ENCODE data around the gene VWA7. TPM values are rescaled to one million over a fixed set of nuclear protein-coding genes. Genes with fewer than 3 reads are reported as not detected.
A peak's percentile ranks its signal among the peaks of the same experiment; 100 is the strongest.

Gene VWA7
- total RNA-seq, 4 donors from 2014 or later: 0.22 to 0.80 (median 0.58) TPM

- Histone ChIP-seq H3K9me3 (no peaks in the 10 kb centered on the region), H3K27ac (peak overlapping the region; percentile 94 to 99 (median 98)), H3K36me3 (peaks cover 27 to 41% (median 32%) of the 10 kb centered on the region in 3 donors), H3K27me3 (no peaks in the 10 kb centered on the region), H3K4me3 (peak overlapping the region; percentile 53 to 89 (median 75)), H3K4me1 (peaks cover 40 to 81% (median 45%) of the 10 kb centered on the region in 3 donors)
- TF ChIP-seq, protein P1, sequence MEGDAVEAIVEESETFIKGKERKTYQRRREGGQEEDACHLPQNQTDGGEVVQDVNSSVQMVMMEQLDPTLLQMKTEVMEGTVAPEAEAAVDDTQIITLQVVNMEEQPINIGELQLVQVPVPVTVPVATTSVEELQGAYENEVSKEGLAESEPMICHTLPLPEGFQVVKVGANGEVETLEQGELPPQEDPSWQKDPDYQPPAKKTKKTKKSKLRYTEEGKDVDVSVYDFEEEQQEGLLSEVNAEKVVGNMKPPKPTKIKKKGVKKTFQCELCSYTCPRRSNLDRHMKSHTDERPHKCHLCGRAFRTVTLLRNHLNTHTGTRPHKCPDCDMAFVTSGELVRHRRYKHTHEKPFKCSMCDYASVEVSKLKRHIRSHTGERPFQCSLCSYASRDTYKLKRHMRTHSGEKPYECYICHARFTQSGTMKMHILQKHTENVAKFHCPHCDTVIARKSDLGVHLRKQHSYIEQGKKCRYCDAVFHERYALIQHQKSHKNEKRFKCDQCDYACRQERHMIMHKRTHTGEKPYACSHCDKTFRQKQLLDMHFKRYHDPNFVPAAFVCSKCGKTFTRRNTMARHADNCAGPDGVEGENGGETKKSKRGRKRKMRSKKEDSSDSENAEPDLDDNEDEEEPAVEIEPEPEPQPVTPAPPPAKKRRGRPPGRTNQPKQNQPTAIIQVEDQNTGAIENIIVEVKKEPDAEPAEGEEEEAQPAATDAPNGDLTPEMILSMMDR (IDR thresholded peaks at IDR 0.05): no peak
- TF ChIP-seq POLR2A (IDR thresholded peaks at IDR 0.05): no peak
- DNase-seq: no peak
- WGBS, 2 donors: 8 to 19% methylated on average over 2 of the region's 2 CpGs
- intact Hi-C loops (cut with DNase I): loop anchor here (10.0 kb wide), 1 partner anchor 100 kb away; no protein-coding TSS in a partner anchor
Observed at GRCh38 chr6:31734247-31734820, 42.8 kb downstream of the VWA7 start.

- Histone ChIP-seq H3K27me3 (no peaks in the 10 kb centered on the region), H3K4me1 (peaks cover 37 to 81% (median 45%) of the 10 kb centered on the region in 3 donors), H3K4me3 (peak overlapping the region in 2 of 4 donors; percentile 68 to 89), H3K36me3 (peaks cover 27 to 41% (median 32%) of the 10 kb centered on the region in 3 donors), H3K9me3 (no peaks in the 10 kb centered on the region), H3K27ac (peak overlapping the region; percentile 94 to 99 (median 98))
- no peak for DNase-seq
- WGBS, 2 donors: 67 to 72% methylated on average over 3 of the region's 4 CpGs
- no peak for TF ChIP-seq POLR2A (IDR thresholded peaks at IDR 0.05)
- TF ChIP-seq, protein P1 (IDR thresholded peaks at IDR 0.05): no peak
- intact Hi-C loops (cut with DNase I): loop anchor here (10.0 kb wide), 1 partner anchor 101 kb away; no protein-coding TSS in a partner anchor
Observed at GRCh38 chr6:31733734-31734133, 43.4 kb downstream of the VWA7 start.

GRCh38 chr6:31732029-31732428 is 45.1 kb downstream of the VWA7 start:
- intact Hi-C loops (cut with DNase I): loop anchor here (10.0 kb wide), 1 partner anchor 103 kb away; no protein-coding TSS in a partner anchor
- DNase-seq: no peak
- H3K4me1 ChIP-seq: peaks cover 32 to 81% (median 42%) of the 10 kb centered on the region in 3 donors
- WGBS, 2 donors: 64 to 69% methylated on average over 2 to 3 of the region's 3 CpGs
- H3K4me3 ChIP-seq: no peak overlapping the region
- no peaks in the 10 kb centered on the region for H3K9me3 ChIP-seq
- H3K27me3 ChIP-seq: no peaks in the 10 kb centered on the region
- no peak for TF ChIP-seq POLR2A (IDR thresholded peaks at IDR 0.05)
- TF ChIP-seq, protein P1 (IDR thresholded peaks at IDR 0.05): no peak
- H3K27ac ChIP-seq: peak overlapping the region in 1 of 4 donors; percentile 95
- H3K36me3 ChIP-seq: peaks cover 27 to 56% (median 32%) of the 10 kb centered on the region in 3 donors

GRCh38 chr6:31730631-31731086 is 46.5 kb downstream of the VWA7 start:
- Histone ChIP-seq H3K4me1 (peaks cover 31 to 88% (median 40%) of the 10 kb centered on the region in 3 donors), H3K36me3 (peaks cover 27 to 67% (median 32%) of the 10 kb centered on the region in 3 donors), H3K27ac (peak overlapping the region; percentile 90 to 98 (median 96)), H3K9me3 (no peaks in the 10 kb centered on the region), H3K4me3 (peak overlapping the region; percentile 68 to 91 (median 79)), H3K27me3 (no peaks in the 10 kb centered on the region)
- 67 to 82% methylated on average over 7 to 11 of the region's 11 CpGs for WGBS, 2 donors
- intact Hi-C loops (cut with DNase I): loop anchor here (10.0 kb wide), 1 partner anchor 104 kb away; no protein-coding TSS in a partner anchor
- no peak for TF ChIP-seq POLR2A (IDR thresholded peaks at IDR 0.05)
- TF ChIP-seq, protein P1 (IDR thresholded peaks at IDR 0.05): no peak
- no peak for DNase-seq

GRCh38 chr6:31729979-31730630 is 47.0 kb downstream of the VWA7 start:
- Histone ChIP-seq H3K9me3 (no peaks in the 10 kb centered on the region), H3K27me3 (no peaks in the 10 kb centered on the region), H3K4me1 (peaks cover 31 to 91% (median 40%) of the 10 kb centered on the region in 3 donors), H3K36me3 (peaks cover 27 to 67% (median 32%) of the 10 kb centered on the region in 3 donors), H3K27ac (peak overlapping the region; percentile 90 to 98 (median 96)), H3K4me3 (peak overlapping the region; percentile 68 to 91 (median 79))
- intact Hi-C loops (cut with DNase I): loop anchor here (10.0 kb wide), 1 partner anchor 105 kb away; no protein-coding TSS in a partner anchor
- 13 to 46% methylated on average over 12 to 25 of the region's 46 CpGs for WGBS, 2 donors
- no peak for DNase-seq
- TF ChIP-seq, protein P1 (IDR thresholded peaks at IDR 0.05): no peak
- peak in 2 of 4 donors; percentile 31 to 54 for TF ChIP-seq POLR2A (IDR thresholded peaks at IDR 0.05)

Measured in esophagus squamous epithelium (tissue), 5 donors.